ENCODE results near the gene NCK2.
"Not testable (repeated sequence)": the region's sequence is repeated elsewhere in the genome, so short reads cannot be mapped to it uniquely, and the experiment has no call there.

Gene NCK2

DNA sequence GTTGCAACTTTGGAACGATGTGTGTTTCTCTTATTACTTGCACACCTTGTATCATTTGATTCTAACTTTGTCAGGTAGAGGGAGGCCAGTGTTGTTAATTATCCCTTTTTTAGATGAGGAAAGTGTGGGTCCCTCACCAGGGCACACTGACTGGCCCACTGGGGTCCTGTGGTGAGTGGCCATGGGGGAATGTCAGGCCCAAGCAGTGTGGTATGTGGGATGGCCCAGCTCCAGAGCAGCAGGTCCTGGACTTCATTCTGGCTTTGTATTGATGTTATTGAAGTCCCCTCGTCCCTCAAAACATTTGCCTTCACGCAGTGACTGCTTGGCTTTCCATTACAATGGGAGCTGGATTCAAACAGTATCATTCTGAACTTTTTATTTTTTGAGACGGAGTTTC is 11.7 kb downstream of the NCK2 start:
- DNase-seq (ENCODE audit: low read depth) = no peak

DNA sequence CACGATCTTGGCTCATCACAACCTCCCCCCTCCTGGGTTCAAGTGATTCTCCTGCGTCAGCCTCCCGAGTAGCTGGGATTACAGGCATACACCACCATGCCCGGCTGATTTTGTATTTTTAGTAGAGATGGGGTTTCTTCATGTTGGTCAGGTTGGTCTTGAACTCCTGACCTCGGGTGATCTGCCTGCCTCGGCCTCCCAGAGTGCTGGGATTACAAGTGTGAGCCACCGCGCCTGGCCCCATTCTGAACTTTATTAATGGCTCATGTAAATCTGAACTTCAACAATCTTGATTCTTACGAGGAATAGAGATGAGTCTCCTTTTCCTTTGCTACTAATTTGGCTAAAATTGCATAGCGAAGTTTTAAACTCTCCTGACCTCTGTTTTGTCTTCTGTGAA is 12.2 kb downstream of the NCK2 start:
- not testable (repeated sequence) for DNase-seq (ENCODE audit: low read depth)

DNA sequence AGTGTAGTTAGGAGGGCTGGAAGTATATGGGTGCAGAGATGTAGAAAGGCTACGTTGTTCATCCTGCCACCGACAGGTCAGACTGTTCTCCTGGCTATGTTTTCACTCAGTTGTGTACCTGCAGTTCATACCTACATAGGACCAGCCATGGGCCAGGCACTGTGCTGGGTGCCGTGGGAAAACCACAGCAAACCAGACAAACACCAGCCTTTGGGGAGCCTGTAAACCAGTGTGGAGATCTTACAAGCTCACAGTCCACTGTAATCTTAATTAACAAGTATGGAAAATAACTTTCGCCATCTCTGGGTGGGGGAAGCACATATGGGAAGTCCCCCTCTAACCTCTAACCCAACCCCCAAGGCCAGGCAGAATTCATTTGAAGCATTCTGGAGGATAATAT is 12.7 kb downstream of the NCK2 start:
- no peak for DNase-seq (ENCODE audit: low read depth)

DNA sequence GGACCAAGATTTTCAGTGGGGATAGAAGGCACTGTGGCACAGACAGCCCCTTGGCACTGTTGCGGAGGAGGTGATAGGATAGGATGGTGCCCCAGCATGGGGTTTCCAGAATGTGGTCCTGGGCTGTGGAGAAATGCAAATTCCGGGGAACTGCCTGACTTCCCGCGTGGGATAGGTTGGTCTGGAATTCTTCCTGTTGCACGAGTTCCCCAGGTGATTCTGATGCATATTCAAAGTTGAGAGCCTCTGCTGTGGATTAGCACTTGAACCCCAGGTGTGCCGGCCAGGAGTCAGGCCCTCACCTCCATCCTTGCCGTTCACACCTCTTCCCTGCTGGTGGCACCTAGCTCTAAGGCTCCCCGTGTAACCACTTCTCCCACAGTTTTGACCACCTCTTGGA is 15.5 kb downstream of the NCK2 start:
- DNase-seq (ENCODE audit: low read depth) = no peak

DNA sequence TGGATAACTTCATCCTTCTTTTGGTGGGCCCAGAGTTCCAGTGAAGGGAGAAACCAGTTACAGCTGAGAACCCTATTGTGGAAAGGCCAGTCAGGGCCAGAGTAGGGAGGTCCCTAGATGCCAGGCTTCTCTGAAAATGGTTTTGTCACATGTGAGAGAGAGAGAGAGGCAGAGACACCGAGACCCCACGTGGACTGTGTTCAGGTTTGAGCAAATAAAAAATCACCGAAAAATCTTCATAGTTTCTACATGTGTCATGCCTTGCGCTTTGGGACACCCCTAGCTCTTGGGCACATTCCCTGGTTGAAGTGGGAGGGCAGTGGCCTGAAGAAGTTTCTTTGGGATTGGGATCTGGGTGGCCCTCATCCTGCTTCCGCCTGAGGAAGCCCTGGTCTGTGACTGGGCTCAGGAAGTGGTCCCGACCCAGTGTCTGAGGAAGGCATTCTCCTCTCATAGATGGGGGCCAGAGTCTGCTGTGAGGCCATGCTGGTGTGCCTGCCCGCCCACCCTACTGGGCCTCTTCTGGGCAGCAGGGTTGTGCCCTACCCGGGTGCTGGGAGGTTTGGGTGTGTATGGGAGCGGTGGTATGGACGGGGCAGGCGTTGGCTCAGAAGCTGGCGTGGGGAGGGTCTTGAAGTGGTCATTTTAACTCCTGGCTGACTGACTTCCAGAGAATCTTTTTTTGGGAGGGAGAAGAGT is 16.1 kb downstream of the NCK2 start:
- no peak for DNase-seq (ENCODE audit: low read depth)

DNA sequence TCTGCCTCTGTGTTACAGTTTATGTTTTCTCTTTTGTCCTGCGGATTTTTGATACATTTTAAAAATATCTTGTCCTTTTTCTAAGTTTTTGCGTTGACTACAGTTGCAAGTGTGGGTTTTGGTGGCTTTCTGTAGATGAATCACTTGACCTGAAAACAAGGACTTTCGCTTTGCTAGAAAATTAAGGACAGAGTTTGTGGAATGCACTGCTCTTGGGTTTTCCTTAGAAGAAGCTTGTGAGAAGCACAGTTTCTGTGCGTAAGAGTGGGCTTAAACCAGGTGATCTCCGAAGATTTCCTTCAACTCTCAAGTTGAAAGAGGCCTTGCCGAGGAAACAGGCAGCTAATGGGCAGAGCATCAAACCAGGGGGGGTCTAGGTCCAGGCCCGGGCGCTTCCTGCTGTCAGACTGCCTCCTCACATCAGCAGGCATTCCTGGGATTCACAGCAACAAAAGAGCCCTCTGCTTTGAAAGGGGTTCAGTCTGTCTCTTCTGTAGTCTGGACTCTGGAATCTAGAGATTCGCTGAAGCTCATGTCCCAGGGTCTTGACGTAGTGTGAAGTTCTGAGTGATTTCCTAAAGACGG is 17.3 kb downstream of the NCK2 start:
- no peak for DNase-seq (ENCODE audit: low read depth)

DNA sequence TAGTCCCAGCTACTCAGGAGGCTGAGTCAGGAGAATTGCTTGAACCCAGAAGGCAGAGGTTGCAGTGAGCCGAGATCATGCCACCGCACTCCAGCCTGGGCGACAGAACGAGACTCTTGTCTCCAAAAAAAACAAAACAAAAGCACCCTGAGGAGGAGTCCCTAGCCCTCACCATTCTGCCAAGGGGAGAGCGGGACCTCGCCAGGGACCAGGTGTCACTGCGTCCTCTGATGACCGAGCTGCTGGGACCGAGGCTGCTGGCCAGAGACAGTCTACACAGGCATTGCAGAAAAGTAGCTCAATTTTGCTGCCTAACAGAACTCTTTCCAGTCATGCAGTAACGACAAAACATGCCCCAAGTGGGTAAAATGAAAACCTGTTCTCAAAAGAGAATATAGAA is 18.4 kb downstream of the NCK2 start:
- DNase-seq (ENCODE audit: low read depth) = no peak

DNA sequence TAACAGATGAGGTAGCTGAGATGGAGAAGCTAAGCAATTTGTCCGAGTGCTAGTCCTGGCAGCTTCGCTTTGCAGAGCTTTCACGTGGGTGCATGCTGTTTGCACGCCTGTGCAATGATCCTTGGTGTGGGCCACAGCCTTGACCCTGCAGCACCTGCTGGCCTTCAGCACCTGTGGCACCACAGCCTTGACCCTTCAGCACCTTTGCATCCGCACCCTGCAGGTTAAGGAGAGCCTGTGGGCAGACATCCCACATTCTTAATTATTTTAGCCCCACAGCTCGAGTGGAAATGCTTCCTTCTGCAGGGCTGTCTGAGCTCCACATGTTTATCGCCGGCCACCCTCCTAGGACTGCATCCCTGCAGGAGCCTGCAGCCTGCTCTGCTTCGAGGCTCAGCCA is 19.3 kb downstream of the NCK2 start:
- no peak for DNase-seq (ENCODE audit: low read depth)

DNA sequence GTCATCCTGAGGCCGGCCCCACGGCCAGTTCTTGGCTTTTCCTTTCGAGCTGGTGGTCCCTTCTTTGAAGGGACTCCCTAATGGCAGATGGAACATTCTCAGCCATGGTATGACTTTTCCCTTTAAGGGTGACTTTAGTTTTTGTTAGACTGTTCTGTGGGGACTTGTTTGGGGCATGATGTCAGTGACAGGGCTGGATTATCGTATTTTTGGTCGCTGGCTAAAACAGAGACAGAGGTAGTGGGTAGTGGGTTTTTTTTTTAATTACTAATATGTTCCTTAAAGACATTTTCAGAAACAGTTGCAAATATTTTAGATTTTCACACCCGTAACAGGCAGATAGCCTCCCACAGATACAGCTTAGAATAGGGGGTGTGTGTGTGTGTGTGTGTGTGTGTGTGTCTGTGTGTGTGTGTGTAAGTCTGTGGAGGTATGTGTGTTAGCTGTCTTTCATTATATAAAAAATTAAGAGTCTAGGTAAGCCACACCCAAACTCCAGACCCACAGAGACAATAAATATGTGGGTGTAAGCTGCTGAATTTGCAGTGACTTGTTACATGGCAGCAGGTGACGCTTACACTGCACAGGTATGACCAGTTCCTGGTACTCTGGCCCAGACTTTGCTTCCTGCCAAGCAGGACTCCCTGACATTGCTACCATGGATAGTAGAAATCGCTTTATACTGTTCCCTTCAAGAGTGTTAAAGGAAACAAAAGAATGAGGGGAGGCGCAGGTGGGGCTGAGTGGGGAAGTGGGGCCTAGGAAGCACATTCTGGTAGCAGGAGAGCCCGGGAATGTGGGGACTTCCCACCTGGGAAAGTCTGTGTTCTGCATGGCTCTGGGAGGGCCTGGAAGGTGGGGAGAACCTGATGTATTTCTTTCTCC is 20.9 kb downstream of the NCK2 start:
- DNase-seq (ENCODE audit: low read depth) = no peak

DNA sequence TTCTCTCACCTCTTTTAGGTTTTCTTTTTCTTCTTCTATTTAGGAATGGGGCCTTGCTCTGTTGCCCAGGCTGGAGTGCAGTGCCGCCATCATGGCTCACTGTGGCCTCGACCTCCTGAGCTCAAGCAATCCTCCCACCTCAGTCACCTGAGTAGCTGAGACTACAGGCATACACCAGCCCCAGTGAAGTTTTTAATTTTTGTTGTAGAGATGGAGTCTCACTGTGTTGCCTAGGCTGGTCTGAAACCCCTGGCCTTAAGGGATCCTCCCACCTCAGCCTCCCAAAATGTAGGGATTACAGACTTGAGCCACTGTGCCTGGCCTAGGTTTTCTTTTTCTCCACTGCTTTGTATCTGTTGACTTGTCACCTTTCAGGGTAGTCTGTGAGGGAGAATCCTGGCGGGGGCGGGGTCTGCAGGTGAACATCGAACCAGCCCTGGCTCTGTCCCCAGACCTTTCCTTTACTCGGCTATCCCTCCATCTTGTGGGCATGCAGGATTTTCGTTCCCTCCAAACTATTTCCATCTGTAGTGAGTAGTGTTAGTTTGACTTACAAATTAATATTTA is 21.7 kb downstream of the NCK2 start:
- no peak for DNase-seq (ENCODE audit: low read depth)

DNA sequence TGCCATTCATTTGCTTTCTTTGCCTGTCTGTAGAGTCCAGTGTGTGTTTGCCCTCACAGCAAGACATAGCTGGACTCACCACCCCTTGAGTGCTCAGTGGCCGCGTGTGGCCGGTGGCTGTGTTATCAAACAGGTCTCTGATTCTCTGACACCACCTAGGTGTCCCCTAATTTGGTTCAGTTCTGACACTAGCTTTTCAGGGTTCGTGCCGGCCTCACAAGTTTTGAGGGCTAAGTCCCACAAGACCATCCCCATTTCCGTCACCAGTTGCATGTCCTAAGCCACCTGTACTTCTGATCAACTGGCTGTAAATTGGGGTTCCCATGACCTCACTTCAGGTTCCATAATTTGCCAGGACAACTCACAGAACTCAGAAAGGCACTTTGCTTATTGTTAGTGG is 23.5 kb downstream of the NCK2 start:
- DNase-seq (ENCODE audit: low read depth) = no peak

DNA sequence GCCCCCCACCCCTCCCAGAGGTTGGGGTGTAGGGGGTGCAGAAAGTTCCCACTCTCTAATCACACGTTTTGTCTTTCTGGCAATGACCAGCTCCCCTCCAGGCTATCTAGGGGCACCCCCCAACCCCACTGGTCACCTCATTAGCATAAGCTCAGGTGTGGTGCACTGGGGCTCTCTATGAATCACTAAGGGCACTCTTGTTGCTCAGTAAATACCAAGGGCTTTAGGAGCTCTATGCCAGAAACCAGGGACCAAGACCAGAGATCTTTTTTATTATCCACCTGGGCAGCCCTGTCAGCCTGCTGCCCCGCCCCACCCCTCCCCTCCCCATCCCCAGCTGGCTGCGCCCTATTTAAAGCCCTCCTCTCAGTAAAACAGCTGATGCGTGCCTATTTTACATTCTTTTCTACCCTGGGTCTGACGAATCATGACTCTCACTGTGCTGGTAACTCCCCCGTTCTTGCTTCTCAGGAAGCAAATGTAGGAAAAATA is 24.3 kb downstream of the NCK2 start:
- DNase-seq (ENCODE audit: low read depth) = no peak

DNA sequence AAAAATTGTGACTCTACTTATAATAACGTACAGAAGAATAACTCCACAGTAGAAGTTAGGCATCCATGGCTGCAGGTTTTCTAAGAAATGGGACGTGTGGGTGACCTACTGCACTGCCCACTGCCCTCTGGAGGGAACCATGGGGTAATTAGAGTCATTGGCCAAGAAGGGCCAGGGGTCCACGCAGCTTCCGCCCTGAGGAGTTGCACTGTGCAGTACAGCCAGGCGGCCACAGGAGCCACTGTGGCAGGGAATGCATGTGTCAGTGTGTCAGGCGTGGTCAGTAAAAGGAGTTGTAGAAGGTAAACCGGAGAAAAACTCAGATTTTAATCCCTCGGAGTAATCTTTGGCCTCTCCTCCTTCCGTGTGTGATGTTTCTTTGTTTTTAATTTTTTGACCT is 24.8 kb downstream of the NCK2 start:
- DNase-seq (ENCODE audit: low read depth) = no peak

DNA sequence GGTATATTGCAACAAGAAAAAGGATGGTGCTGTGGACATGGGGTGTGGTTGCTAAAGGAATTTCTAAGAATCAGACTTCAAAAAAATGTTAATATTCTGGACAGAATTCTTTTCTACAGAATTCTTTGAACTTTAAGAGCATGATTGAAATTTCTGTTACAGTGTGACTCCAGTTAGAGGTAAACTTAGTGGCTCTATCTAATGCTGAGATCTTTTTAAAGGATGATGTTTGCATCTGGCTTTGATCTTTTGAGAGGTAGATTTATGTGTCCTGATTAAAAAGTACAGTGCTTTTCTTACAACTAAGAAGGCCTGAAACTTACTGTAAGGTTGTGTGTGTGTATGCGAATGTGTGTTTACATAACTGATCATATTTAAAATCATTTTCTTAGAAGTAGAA is 25.4 kb downstream of the NCK2 start:
- DNase-seq (ENCODE audit: low read depth) = no peak

DNA sequence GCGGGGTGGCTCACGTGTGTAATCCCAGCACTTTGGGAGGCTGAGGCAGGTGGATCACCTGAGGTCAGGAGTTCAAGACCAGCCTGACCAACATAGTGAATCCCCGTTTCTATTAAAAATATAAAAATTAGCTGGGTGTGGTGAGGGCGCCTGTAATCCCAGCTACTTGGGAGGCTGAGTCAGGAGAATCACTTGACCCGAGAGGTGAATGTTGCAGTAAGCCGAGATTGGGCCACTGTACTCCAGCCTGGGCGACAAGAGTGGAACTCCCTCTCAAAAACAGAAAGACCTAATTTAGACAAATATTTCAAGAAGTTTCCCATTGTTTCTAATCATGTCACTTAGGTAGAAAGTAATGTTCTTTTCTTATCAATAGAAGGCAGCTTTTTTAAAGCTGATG is 26.6 kb downstream of the NCK2 start:
- not testable (repeated sequence) for DNase-seq (ENCODE audit: low read depth)

DNA sequence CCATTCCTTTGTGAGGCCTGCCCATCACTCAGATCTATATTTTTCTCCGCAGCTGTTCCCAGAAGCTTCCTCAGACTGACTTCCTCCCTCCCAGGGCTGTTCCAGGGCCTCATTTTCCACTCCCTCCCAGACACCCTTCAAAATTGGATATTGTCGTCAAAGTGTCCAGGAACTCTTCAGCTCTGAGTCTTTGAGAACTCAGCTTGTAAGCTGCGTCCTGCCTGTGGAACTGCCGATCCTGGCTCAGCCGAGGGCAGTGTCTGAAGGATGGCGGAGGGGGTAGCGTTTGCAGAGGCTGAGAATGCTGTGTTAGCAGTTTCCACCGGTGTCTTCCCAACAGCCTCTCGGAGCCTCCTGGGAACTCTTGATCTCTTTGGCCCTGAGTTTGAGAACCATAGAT is 27.1 kb downstream of the NCK2 start:
- DNase-seq (ENCODE audit: low read depth) = no peak

DNA sequence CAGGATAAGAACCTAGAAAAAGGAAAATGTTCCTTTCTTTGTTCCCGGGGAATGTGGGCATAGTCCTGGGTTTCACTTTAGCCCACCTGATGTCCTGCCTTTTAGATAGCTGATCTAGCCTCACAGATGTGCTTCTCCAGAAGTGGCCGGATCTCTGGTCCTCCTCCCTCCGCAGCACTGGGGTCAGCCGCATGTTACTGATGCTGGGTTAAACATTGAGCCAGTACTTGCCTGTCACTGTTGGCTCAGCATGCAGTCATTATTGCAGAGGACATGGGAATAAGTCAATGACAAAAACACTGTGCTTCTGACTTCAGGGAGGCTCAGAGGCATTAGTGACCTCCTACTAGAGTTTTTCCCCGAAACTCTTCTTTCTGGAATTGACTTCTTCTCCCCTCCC is 27.6 kb downstream of the NCK2 start:
- no peak for DNase-seq (ENCODE audit: low read depth)

DNA sequence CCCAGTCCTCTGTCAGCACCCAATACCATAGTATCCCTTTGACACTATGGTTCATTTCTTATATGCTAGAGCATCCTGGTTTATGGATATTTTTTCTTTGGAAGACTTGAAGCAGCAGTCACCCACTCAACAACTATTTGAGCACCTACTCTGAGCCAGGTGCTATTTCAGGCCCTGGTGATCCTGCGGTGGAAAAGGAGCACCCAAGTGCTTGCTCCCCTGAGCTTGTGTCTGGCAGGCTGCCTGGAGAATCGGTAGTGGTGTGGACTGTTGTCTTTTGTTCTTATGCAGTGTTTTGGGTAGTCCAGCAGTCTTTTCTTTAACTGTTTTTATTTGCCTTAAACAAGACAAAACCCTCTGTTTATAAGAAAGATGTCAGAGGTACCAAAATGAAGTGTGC is 28.9 kb downstream of the NCK2 start:
- DNase-seq (ENCODE audit: low read depth) = no peak

DNA sequence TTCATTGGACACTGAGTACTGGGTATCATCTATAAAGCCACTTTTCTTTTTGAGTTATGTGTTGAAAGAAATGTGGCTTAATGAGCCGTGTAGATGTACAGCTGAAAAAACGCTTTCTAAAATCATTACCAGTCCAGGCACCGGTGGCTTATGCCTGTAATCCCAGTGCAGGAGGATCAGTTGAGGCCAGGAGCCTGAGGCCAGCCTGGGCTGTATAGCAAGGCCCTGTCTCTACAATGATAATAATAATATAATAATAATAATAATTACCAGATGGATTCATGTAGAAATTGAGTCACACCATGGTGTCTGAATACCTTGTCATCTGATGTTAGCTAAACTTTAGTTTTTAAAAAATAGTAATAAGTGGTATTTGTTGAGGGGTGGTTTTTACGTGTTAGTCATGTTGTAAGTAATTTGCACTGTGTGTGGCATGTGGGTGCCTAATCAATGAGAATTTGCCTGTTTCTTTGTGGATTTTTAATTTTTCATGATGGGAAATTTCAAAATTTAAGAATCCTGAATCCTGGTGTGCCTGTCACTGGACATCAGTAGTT is 30.1 kb downstream of the NCK2 start:
- no peak for DNase-seq (ENCODE audit: low read depth)

DNA sequence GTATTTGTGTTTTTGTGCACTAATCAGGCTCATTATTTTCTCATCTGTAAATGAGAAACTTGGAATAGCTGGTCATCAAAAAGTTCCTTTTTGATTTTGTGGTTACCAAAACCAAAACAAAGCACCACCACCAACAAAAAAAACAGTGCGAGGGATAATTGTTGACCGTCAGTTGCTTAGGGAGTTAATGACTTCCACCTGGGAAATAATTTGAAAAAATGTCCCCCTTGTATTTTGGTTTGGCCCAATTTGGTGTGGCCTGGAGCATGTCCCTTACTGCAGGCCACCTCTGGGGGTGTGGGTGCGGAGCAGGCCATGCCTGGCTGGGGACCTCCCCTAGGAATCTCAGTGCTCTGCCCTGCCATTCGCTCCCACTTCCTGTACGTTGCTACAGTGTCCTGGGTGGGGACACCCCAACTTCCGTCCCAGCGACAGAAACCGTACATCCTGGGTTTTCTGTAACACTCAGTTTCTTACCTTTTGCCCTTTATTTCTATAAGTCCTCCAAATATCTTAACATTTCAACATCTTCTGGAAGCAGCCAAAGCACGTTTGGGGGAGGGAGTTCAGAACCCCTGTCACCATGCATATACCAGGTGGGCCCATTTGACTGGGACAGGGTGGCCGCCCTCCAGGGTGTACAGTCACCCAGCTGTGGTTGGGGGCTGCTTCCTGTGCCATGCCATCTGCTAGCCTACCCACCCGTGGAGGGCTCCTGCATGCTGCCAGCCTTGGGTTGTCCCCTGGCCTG is 31.3 kb downstream of the NCK2 start:
- DNase-seq (ENCODE audit: low read depth) = no peak

DNA sequence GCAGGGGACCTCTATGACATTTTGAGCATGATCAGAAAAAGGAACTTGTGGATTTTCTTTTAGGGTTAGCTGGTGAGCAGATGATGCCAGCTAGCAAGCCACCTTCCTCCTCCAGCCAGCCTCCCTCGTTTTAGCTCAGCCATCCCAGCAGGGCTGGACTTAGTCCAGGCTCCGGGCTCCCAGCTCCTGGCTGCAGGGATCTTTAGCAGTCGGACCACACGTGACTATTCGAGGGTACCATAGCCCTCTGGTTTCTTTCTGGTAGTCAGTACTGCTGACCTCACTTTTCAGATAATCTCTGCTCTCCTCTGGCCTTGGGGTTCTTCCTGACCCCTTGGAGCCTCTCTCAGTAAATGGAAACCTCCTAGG is 31.8 kb downstream of the NCK2 start:
- DNase-seq (ENCODE audit: low read depth) = no peak

DNA sequence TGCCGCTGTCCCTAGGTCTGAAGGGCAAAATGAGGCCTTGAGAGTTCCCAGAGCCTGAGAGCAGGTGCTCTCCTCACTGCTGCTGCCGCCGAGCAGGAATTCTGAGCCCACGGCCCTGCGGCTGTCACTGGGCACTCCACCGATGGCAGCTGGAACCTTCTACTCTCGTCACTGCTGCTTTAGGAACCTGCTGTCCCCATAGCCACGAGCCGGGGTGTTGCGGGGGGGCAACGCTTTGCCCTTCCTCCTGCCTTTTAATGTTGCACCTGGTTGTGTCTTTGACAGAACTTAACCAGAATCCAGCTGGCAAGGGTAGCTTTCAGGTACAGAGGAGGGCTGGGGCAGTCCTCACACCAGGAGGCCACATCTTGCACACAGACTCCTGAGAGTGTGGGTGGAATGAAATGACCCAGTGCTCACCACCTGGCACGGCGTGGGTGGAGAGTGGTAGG is 32.3 kb downstream of the NCK2 start:
- DNase-seq (ENCODE audit: low read depth) = no peak
